Chondrocyte (in vitro differentiated cells): Measurements from ENCODE around the gene LONP1. TPM values are rescaled to one million over a fixed set of nuclear protein-coding genes. Genes with fewer than 3 reads are reported as not detected.
"Not testable (repeated sequence)": the region's sequence is repeated elsewhere in the genome, so short reads cannot be mapped to it uniquely, and the experiment has no call there.

Experiments
- DNase-seq: peaks from one replicate; pipeline ENCODE4 v3.0.0; 2021; ENCODE audit warnings: mixed read lengths, low spot score
- H3K27ac Mint-ChIP-seq: one replicate; pipeline ENCODE4 v1.8.0; 2021; ENCODE audit warnings: mild to moderate bottlenecking, moderate library complexity, mixed read lengths; ENCODE audit not compliant: unreplicated experiment
- H3K27me3 Mint-ChIP-seq: 2 replicates; pipeline ENCODE4 v1.8.0; 2021; ENCODE audit warnings: low read depth, mixed read lengths
- H3K36me3 Mint-ChIP-seq: 2 replicates; pipeline ENCODE4 v1.8.0; 2021; ENCODE audit warnings: low read depth, mixed read lengths
- H3K4me1 Mint-ChIP-seq: 2 replicates; pipeline ENCODE4 v1.8.0; 2021; ENCODE audit warnings: low read depth, mild to moderate bottlenecking, mixed read lengths
- H3K4me3 Mint-ChIP-seq: one replicate; pipeline ENCODE4 v1.8.0; 2021; ENCODE audit warnings: mild to moderate bottlenecking, moderate library complexity, mixed read lengths; ENCODE audit not compliant: unreplicated experiment
- H3K9me3 Mint-ChIP-seq: 2 replicates; pipeline ENCODE4 v1.8.0; 2021; ENCODE audit warnings: low read depth, mixed read lengths
- CTCF ChIP-seq: fragments of 200-600 bp; sonication (generic); IDR thresholded peaks from 2 replicates; pipeline ENCODE4 v1.5.0; 2021; ENCODE audit warnings: antibody characterized with exemption, mild to moderate bottlenecking, moderate library complexity
- total RNA-seq: library from RNA; stranded (reverse); gene quantifications from 3 replicates; pipeline ENCODE4 v1.2.1, GENCODE V29; 2021

LONP1 gene
- total RNA-seq, 1 donor from 2014 or later: 116 TPM

GRCh38 chr19:5753743-5754142 is 33.8 kb upstream of the LONP1 start:
- Mint-ChIP-seq H3K27me3 (peaks cover 2% of the 10 kb centered on the region), H3K9me3 (no peaks in the 10 kb centered on the region), H3K4me1 (no peaks in the 10 kb centered on the region), H3K36me3 (no peaks in the 10 kb centered on the region), H3K27ac (no peak overlapping the region), H3K4me3 (no peak overlapping the region)
- no peak for DNase-seq
- TF ChIP-seq CTCF: no peak

- no peaks in the 10 kb centered on the region for H3K36me3 Mint-ChIP-seq
- DNase-seq: no peak
- H3K9me3 Mint-ChIP-seq: no peaks in the 10 kb centered on the region
- H3K27me3 Mint-ChIP-seq: peaks cover 9% of the 10 kb centered on the region
- H3K4me3 Mint-ChIP-seq: no peak overlapping the region
- no peak for TF ChIP-seq CTCF
- H3K4me1 Mint-ChIP-seq: no peaks in the 10 kb centered on the region
- H3K27ac Mint-ChIP-seq: no peak overlapping the region
Measured at GRCh38 chr19:5751709-5752108, 31.8 kb upstream of the LONP1 start.

- H3K4me1 Mint-ChIP-seq: no peaks in the 10 kb centered on the region
- H3K27me3 Mint-ChIP-seq: peaks cover 15% of the 10 kb centered on the region
- no peak overlapping the region for H3K4me3 Mint-ChIP-seq
- DNase-seq: no peak
- no peaks in the 10 kb centered on the region for H3K36me3 Mint-ChIP-seq
- H3K27ac Mint-ChIP-seq: no peak overlapping the region
- TF ChIP-seq CTCF: no peak
- no peaks in the 10 kb centered on the region for H3K9me3 Mint-ChIP-seq
Measured at GRCh38 chr19:5749505-5749904, 29.6 kb upstream of the LONP1 start.

- not testable (repeated sequence) for H3K36me3 Mint-ChIP-seq
Measured at GRCh38 chr19:5748920-5749319, 29.0 kb upstream of the LONP1 start.

GRCh38 chr19:5744999-5745398 is 25.1 kb upstream of the LONP1 start:
- not testable (repeated sequence) for DNase-seq, H3K27ac Mint-ChIP-seq, H3K9me3 Mint-ChIP-seq, H3K4me3 Mint-ChIP-seq, H3K36me3 Mint-ChIP-seq, H3K4me1 Mint-ChIP-seq
- peaks cover 28% of the 10 kb centered on the region for H3K27me3 Mint-ChIP-seq

More at GRCh38 chr19:5748920-5749319, 29.0 kb upstream of the LONP1 start:
- DNase-seq, H3K9me3 Mint-ChIP-seq, H3K4me1 Mint-ChIP-seq, H3K27ac Mint-ChIP-seq, H3K4me3 Mint-ChIP-seq: not testable (repeated sequence)
- H3K27me3 Mint-ChIP-seq: peaks cover 18% of the 10 kb centered on the region

GRCh38 chr19:5743630-5744029 is 23.7 kb upstream of the LONP1 start:
- peaks cover 28% of the 10 kb centered on the region for H3K27me3 Mint-ChIP-seq
- DNase-seq: no peak
- H3K36me3 Mint-ChIP-seq: no peaks in the 10 kb centered on the region
- H3K27ac Mint-ChIP-seq: no peak overlapping the region
- no peaks in the 10 kb centered on the region for H3K9me3 Mint-ChIP-seq
- H3K4me1 Mint-ChIP-seq: no peaks in the 10 kb centered on the region
- no peak for TF ChIP-seq CTCF
- H3K4me3 Mint-ChIP-seq: no peak overlapping the region
